ENCODE data around the gene HOXD11. TPM values are rescaled to one million over a fixed set of nuclear protein-coding genes. Genes with fewer than 3 reads are reported as not detected.
A peak's percentile ranks its signal among the peaks of the same experiment; 100 is the strongest.

The HOXD11 gene
- total and polyA plus RNA-seq, 2 of the 13 experiments (the other 11 are each of a cell fraction or from before 2014, with no cell fraction given), result not detected

DNA sequence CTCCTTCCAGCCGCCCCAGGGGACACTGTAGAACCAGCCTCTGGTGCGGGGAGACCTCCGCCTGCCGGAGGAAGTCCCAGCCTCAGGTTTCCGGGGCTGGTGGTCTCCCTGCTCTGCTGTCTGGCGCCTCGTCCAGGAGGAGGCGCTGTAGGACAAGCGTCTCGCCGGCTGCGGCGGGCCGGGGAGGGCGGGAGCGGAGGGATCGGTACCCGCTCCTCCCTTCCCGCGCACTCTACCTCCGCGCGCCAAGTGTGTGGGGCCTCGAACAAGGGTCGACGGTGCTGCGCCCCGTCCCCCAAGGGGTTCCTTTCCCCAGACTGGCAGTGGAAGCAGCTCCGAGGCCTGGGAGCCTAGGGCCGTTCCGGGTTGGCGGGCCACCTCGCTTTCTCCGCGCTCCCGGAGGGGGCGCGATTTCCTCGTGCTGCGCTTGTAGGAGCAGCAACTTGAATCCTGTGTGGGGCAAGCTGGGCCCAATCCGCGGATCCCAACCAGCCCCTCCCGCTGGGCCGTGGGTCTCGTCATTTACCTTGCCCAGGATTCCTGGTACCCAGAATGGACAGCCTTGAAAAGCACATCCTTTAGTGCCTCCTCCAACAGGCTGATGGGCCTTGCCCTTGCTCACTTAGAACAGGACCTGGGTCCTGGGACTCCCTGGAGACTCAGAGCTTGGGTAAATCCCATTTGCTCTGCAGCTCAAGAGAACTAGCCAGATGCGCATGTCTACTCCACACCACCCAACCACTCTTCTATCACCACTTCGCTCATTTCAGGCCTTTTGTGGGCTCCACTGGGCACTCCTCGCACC lies 33.6 kb downstream of the HOXD11 start (continued):
- TF ChIP-seq, protein P1, sequence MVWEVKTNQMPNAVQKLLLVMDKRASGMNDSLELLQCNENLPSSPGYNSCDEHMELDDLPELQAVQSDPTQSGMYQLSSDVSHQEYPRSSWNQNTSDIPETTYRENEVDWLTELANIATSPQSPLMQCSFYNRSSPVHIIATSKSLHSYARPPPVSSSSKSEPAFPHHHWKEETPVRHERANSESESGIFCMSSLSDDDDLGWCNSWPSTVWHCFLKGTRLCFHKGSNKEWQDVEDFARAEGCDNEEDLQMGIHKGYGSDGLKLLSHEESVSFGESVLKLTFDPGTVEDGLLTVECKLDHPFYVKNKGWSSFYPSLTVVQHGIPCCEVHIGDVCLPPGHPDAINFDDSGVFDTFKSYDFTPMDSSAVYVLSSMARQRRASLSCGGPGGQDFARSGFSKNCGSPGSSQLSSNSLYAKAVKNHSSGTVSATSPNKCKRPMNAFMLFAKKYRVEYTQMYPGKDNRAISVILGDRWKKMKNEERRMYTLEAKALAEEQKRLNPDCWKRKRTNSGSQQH (CRISPR knock-in tag; IDR thresholded peaks at IDR 0.05; ENCODE audit: low read depth), result 0 out of 2 replicates have a peak, but pooled peaks have one; percentile 44
- TF ChIP-seq ZNF282 (IDR thresholded peaks at IDR 0.05; ENCODE audit: partially characterized antibody) (no peak), ZNF816 (CRISPR knock-in tag; IDR thresholded peaks at IDR 0.05; ENCODE audit: borderline replicate concordance) (no peak), EED (CRISPR knock-in tag; IDR thresholded peaks at IDR 0.05) (peak; percentile 97), ZSCAN20 (CRISPR knock-in tag; IDR thresholded peaks at IDR 0.05; ENCODE audit: borderline replicate concordance) (no peak), PRPF4 (IDR thresholded peaks at IDR 0.05; ENCODE audit: low read depth, low read length, poor library complexity, severe bottlenecking) (no peak), BCL6 (CRISPR knock-in tag; IDR thresholded peaks at IDR 0.05) (no peak), ZNF773 (CRISPR knock-in tag; IDR thresholded peaks at IDR 0.05; ENCODE audit: borderline replicate concordance) (no peak)
- TF ChIP-seq, protein P2, sequence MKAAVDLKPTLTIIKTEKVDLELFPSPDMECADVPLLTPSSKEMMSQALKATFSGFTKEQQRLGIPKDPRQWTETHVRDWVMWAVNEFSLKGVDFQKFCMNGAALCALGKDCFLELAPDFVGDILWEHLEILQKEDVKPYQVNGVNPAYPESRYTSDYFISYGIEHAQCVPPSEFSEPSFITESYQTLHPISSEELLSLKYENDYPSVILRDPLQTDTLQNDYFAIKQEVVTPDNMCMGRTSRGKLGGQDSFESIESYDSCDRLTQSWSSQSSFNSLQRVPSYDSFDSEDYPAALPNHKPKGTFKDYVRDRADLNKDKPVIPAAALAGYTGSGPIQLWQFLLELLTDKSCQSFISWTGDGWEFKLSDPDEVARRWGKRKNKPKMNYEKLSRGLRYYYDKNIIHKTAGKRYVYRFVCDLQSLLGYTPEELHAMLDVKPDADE (CRISPR knock-in tag; IDR thresholded peaks at IDR 0.05), result no peak
- TF ChIP-seq, protein P3, sequence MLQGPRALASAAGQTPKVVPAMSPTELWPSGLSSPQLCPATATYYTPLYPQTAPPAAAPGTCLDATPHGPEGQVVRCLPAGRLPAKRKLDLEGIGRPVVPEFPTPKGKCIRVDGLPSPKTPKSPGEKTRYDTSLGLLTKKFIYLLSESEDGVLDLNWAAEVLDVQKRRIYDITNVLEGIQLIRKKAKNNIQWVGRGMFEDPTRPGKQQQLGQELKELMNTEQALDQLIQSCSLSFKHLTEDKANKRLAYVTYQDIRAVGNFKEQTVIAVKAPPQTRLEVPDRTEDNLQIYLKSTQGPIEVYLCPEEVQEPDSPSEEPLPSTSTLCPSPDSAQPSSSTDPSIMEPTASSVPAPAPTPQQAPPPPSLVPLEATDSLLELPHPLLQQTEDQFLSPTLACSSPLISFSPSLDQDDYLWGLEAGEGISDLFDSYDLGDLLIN (CRISPR knock-in tag; IDR thresholded peaks at IDR 0.05; ENCODE audit: borderline replicate concordance), result no peak
- TF ChIP-seq, protein P4, sequence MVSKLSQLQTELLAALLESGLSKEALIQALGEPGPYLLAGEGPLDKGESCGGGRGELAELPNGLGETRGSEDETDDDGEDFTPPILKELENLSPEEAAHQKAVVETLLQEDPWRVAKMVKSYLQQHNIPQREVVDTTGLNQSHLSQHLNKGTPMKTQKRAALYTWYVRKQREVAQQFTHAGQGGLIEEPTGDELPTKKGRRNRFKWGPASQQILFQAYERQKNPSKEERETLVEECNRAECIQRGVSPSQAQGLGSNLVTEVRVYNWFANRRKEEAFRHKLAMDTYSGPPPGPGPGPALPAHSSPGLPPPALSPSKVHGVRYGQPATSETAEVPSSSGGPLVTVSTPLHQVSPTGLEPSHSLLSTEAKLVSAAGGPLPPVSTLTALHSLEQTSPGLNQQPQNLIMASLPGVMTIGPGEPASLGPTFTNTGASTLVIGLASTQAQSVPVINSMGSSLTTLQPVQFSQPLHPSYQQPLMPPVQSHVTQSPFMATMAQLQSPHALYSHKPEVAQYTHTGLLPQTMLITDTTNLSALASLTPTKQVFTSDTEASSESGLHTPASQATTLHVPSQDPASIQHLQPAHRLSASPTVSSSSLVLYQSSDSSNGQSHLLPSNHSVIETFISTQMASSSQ (IDR thresholded peaks at IDR 0.05; ENCODE audit: low read depth), result no peak
- TF ChIP-seq, protein P4 (CRISPR knock-in tag; IDR thresholded peaks at IDR 0.05; ENCODE audit: borderline replicate concordance), result peak; percentile 80
- TF ChIP-seq, protein P5, sequence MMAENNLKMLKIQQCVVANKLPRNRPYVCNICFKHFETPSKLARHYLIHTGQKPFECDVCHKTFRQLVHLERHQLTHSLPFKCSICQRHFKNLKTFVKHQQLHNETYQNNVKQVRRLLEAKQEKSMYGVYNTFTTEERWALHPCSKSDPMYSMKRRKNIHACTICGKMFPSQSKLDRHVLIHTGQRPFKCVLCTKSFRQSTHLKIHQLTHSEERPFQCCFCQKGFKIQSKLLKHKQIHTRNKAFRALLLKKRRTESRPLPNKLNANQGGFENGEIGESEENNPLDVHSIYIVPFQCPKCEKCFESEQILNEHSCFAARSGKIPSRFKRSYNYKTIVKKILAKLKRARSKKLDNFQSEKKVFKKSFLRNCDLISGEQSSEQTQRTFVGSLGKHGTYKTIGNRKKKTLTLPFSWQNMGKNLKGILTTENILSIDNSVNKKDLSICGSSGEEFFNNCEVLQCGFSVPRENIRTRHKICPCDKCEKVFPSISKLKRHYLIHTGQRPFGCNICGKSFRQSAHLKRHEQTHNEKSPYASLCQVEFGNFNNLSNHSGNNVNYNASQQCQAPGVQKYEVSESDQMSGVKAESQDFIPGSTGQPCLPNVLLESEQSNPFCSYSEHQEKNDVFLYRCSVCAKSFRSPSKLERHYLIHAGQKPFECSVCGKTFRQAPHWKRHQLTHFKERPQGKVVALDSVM (CRISPR knock-in tag; IDR thresholded peaks at IDR 0.05), result peak; percentile 55; the same call in 1 of the 2 replicates
- TF ChIP-seq, protein P6, sequence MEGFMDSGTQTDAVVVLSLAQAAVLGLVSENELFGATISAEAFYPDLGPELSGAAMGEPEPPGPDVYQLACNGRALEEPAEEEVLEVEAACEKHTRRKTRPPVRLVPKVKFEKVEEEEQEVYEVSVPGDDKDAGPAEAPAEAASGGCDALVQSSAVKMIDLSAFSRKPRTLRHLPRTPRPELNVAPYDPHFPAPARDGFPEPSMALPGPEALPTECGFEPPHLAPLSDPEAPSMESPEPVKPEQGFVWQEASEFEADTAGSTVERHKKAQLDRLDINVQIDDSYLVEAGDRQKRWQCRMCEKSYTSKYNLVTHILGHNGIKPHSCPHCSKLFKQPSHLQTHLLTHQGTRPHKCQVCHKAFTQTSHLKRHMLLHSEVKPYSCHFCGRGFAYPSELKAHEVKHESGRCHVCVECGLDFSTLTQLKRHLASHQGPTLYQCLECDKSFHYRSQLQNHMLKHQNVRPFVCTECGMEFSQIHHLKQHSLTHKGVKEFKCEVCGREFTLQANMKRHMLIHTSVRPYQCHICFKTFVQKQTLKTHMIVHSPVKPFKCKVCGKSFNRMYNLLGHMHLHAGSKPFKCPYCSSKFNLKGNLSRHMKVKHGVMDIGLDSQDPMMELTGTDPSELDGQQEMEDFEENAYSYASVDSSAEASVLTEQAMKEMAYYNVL (CRISPR knock-in tag; IDR thresholded peaks at IDR 0.05; ENCODE audit: borderline replicate concordance), result no peak; the same call in 1 of the 2 replicates
